Measurements from ENCODE around the gene GFER. TPM values are rescaled to one million over a fixed set of nuclear protein-coding genes. Genes with fewer than 3 reads are reported as not detected.

The GFER gene
- total and polyA plus RNA-seq, 9 of the 15 experiments (the other 6 are each of a cell fraction or from before 2014, with no cell fraction given), result 4.3 to 53.7 (median 19.8) TPM

DNA sequence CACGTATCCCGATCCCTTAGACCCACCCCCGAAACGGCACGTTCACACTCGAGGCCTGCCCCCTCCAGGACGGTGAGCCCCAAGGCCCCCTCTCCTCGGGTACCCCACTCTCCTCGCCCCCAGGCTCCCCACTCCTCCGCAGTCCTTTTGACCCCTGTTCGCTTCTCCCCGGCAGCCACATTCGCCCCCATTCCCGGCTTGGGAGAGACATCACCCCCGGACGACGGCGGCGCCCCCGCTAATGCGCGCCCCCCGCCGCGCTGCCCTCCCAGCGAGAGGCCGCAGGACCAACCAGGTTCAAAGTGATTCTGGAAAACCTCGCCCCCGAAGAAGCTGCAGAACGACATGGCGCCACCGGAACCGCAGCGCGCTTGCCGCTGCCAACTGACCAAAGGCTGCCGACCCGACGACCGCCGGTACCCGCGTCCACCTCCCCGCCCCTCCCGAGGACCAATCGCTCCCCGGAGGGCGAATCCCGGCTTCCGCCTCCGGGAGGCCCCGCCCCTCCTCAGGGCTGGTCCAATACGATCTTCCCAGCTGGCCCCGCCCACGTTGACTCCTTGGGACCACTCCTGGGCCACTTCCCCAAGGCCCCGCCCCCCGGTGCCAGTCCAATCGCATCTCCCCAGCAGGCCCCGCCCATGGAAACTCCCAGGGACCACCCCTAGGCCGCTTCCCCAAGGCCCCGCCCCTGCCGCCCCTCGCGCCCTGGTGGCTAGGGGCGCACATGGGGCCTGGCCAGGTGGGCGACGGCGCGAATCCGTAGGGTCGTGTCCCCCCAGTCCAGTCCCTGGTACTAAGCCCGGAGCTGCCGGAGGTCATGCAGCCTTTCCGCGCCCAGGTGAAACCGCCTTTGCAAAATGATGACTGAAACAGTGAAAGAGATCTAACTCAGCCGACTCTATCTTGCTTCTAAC lies 40.9 kb upstream of the GFER start, which contains the start of gene MSRB1 (continued):
- TF ChIP-seq, protein P1, sequence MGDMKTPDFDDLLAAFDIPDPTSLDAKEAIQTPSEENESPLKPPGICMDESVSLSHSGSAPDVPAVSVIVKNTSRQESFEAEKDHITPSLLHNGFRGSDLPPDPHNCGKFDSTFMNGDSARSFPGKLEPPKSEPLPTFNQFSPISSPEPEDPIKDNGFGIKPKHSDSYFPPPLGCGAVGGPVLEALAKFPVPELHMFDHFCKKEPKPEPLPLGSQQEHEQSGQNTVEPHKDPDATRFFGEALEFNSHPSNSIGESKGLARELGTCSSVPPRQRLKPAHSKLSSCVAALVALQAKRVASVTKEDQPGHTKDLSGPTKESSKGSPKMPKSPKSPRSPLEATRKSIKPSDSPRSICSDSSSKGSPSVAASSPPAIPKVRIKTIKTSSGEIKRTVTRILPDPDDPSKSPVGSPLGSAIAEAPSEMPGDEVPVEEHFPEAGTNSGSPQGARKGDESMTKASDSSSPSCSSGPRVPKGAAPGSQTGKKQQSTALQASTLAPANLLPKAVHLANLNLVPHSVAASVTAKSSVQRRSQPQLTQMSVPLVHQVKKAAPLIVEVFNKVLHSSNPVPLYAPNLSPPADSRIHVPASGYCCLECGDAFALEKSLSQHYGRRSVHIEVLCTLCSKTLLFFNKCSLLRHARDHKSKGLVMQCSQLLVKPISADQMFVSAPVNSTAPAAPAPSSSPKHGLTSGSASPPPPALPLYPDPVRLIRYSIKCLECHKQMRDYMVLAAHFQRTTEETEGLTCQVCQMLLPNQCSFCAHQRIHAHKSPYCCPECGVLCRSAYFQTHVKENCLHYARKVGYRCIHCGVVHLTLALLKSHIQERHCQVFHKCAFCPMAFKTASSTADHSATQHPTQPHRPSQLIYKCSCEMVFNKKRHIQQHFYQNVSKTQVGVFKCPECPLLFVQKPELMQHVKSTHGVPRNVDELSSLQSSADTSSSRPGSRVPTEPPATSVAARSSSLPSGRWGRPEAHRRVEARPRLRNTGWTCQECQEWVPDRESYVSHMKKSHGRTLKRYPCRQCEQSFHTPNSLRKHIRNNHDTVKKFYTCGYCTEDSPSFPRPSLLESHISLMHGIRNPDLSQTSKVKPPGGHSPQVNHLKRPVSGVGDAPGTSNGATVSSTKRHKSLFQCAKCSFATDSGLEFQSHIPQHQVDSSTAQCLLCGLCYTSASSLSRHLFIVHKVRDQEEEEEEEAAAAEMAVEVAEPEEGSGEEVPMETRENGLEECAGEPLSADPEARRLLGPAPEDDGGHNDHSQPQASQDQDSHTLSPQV (IDR thresholded peaks at IDR 0.05), result no peak
- TF ChIP-seq, protein P2, sequence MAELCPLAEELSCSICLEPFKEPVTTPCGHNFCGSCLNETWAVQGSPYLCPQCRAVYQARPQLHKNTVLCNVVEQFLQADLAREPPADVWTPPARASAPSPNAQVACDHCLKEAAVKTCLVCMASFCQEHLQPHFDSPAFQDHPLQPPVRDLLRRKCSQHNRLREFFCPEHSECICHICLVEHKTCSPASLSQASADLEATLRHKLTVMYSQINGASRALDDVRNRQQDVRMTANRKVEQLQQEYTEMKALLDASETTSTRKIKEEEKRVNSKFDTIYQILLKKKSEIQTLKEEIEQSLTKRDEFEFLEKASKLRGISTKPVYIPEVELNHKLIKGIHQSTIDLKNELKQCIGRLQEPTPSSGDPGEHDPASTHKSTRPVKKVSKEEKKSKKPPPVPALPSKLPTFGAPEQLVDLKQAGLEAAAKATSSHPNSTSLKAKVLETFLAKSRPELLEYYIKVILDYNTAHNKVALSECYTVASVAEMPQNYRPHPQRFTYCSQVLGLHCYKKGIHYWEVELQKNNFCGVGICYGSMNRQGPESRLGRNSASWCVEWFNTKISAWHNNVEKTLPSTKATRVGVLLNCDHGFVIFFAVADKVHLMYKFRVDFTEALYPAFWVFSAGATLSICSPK (IDR thresholded peaks at IDR 0.05; ENCODE audit: borderline replicate concordance), result 0 out of 2 replicates have a peak, but pooled peaks have one; percentile 38
- TF ChIP-seq, protein P3, sequence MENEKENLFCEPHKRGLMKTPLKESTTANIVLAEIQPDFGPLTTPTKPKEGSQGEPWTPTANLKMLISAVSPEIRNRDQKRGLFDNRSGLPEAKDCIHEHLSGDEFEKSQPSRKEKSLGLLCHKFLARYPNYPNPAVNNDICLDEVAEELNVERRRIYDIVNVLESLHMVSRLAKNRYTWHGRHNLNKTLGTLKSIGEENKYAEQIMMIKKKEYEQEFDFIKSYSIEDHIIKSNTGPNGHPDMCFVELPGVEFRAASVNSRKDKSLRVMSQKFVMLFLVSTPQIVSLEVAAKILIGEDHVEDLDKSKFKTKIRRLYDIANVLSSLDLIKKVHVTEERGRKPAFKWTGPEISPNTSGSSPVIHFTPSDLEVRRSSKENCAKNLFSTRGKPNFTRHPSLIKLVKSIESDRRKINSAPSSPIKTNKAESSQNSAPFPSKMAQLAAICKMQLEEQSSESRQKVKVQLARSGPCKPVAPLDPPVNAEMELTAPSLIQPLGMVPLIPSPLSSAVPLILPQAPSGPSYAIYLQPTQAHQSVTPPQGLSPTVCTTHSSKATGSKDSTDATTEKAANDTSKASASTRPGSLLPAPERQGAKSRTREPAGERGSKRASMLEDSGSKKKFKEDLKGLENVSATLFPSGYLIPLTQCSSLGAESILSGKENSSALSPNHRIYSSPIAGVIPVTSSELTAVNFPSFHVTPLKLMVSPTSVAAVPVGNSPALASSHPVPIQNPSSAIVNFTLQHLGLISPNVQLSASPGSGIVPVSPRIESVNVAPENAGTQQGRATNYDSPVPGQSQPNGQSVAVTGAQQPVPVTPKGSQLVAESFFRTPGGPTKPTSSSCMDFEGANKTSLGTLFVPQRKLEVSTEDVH (IDR thresholded peaks at IDR 0.05; ENCODE audit: low read depth, partially characterized antibody), result no peak
- no peak for TF ChIP-seq POLR2AphosphoS2 (IDR thresholded peaks at IDR 0.05; ENCODE audit: low read length)
- TF ChIP-seq ZC3H8 (IDR thresholded peaks at IDR 0.05), result no peak
- no peak for TF ChIP-seq RBM22 (IDR thresholded peaks at IDR 0.05; ENCODE audit: low read depth, low read length, poor library complexity, severe bottlenecking)
- no peak for TF ChIP-seq BRD4 (IDR thresholded peaks at IDR 0.05)
- no peak for TF ChIP-seq MECOM (CRISPR knock-in tag; IDR thresholded peaks at IDR 0.05)
- TF ChIP-seq DMBX1 (CRISPR knock-in tag; IDR thresholded peaks at IDR 0.05; ENCODE audit: borderline replicate concordance), result no peak
- TF ChIP-seq, protein P4, sequence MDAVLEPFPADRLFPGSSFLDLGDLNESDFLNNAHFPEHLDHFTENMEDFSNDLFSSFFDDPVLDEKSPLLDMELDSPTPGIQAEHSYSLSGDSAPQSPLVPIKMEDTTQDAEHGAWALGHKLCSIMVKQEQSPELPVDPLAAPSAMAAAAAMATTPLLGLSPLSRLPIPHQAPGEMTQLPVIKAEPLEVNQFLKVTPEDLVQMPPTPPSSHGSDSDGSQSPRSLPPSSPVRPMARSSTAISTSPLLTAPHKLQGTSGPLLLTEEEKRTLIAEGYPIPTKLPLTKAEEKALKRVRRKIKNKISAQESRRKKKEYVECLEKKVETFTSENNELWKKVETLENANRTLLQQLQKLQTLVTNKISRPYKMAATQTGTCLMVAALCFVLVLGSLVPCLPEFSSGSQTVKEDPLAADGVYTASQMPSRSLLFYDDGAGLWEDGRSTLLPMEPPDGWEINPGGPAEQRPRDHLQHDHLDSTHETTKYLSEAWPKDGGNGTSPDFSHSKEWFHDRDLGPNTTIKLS (IDR thresholded peaks at IDR 0.05; ENCODE audit: borderline replicate concordance, low read depth), result no peak
- no peak for TF ChIP-seq SMAD3 (CRISPR knock-in tag; conservative IDR thresholded peaks at IDR 0.05)
- TF ChIP-seq TBL1XR1 (IDR thresholded peaks at IDR 0.05; ENCODE audit: low read length in 2 of 2), result no peak
- TF ChIP-seq, protein P5, sequence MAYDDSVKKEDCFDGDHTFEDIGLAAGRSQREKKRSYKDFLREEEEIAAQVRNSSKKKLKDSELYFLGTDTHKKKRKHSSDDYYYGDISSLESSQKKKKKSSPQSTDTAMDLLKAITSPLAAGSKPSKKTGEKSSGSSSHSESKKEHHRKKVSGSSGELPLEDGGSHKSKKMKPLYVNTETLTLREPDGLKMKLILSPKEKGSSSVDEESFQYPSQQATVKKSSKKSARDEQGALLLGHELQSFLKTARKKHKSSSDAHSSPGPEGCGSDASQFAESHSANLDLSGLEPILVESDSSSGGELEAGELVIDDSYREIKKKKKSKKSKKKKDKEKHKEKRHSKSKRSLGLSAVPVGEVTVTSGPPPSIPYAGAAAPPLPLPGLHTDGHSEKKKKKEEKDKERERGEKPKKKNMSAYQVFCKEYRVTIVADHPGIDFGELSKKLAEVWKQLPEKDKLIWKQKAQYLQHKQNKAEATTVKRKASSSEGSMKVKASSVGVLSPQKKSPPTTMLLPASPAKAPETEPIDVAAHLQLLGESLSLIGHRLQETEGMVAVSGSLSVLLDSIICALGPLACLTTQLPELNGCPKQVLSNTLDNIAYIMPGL (CRISPR knock-in tag; IDR thresholded peaks at IDR 0.05), result no peak
- TF ChIP-seq SMAD4 (CRISPR knock-in tag; conservative IDR thresholded peaks at IDR 0.05), result peak; percentile 17; the same call in 1 of the 2 replicates
